HG03565 (cell line): ENCODE results near the gene DAGLB.
"Not testable (repeated sequence)": the region's sequence is repeated elsewhere in the genome, so short reads cannot be mapped to it uniquely, and the experiment has no call there.

ENCODE experiments used
- ATAC-seq: cut with Tn5 transposase; IDR thresholded peaks from one replicate; pipeline ENCODE4 v1.9.1; 2021; ENCODE audit warnings: mild to moderate bottlenecking, moderate library complexity; ENCODE audit not compliant: unreplicated experiment

DAGLB gene

GRCh38 chr7:6400243-6401105, 47.3 kb downstream of the DAGLB start:
- not testable (repeated sequence) for ATAC-seq

- ATAC-seq: no peak
Measured at GRCh38 chr7:6399351-6399750, 48.4 kb downstream of the DAGLB start.

DNA sequence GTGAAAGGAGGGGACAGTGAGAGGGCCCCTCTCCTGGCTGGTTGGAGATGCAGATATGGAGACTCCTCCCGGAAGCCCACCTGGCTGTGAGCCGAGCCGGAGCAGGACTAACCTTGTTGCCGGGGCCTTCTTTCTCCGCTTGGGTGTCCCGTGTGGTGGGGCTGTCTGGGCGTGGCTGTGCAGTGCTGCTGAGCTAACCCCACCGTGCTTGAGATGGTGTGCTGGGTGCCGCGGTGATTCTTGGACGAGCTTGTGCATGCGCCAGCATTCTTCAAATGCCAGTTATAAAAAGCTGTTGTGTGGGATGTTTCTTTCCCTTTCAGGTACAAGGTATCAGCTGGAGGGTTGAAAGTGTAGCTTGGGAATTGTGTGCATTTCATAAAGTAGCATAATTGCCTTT, 48.8 kb downstream of the DAGLB start:
- no peak for ATAC-seq

DNA sequence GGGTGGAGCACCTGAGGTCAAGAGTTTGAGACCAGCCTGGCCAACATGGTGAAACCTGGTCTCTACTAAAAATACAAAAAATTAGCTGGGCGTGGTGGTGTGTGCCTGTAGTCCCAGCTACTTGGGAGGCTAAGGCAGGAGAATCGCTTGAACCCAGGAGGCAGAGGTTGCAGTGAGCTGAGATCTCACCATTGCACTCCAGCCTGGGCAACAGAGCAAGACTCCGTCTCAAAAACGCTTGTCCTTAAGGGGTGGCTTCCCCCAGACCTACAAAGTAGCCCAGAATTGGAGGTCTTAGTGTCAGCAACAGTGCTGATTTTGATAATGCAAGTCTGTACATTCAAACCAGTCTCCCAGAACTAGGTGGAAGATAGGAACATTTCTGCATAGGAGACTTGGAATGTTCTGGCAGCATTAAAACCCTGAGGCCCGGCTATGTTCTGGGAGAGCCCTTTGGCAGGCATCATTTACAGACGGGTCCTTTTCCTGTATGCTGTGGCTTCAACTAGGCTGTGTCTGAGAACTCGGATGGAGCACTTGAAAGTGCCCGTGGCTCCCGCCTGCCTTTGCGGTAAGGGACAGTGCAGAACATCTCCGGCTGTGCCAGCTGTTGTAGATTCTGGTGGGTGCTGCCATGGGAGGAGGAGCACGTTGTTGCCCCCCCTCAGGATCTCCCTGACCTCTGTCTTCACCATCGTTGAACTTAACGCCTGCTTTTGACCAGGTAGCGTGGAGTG, 49.8 kb downstream of the DAGLB start:
- not testable (repeated sequence) for ATAC-seq

DNA sequence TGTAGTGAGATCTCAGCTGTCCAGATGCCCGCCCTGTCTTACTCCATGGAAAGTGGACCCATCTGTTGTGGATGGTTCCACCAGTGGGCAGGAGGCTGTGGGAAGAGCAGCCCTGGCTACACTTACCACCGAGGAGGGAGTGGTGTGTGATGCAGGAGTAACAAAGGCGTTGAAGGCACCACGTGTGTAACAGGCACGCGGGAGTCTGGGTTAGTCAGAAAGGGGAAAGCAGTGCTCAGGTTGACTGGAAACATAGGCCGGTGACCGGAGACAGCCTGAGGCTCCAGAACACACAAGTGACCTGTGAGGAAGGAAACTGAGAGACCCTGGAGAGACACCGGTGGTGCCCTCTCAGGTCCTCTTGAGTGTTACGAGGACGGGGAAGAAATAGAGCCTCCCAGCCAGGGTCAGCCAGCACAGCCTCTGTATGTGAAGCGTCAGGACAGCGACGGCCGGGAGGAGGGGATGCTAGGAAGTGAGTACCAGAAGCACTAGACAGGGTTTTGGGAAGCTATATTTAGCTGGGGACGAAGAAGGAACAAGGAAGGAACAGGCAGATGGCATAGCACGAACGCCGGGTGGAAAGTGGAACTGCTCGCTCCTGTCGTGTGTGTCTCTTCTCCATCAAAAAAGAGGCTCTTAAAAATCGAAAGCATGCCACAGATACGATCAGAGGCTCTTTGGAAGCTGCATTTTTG, 51.7 kb downstream of the DAGLB start:
- ATAC-seq: no peak

- no peak for ATAC-seq
Measured at GRCh38 chr7:6394114-6394513, 53.6 kb downstream of the DAGLB start.

GRCh38 chr7:6393667-6394056, 54.1 kb downstream of the DAGLB start:
- no peak for ATAC-seq

DNA sequence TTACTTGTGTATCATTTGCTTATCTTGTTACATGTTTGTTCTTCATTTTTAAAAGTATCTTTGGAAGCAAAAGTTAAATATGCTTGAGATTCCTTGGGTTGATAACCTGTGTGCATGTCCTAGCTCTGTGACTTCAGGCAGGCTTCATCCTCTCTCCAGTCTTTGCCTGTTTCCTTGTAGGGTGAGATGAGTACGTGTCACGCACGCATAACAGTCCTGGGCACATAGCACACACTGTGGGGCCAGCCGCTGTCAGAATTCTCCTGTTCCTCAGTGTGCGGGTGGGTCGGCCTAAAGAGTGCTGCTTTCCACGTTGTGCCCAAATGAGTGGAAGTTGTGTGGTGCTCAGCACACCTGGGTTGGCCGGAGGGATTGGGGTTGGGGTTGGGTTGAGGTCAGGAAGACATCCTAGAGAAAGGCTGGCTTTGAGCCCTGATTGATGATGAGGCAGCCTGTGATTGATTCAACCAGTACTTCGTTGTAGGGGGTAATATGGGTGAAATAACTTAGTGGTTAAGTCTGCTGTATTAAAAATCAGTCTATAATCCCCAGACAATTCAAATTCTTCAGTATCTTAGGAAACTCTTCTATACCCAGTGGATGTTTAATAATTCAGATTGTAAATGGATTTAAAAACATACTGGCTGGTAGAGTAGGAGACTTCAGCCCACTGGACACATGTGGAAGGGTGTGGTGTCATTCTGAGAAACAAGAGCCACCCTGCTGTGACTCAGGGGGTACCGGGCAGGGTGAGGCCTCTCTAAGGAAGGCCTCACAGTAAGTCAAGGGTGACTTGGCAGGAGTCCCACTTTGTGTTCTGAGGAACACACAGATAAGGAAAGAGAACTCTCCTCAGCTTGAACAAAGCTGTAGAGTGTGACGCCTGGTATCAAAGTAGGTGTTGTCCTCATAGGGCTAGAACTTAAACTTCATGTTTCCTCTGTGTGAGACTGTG, 54.8 kb downstream of the DAGLB start:
- ATAC-seq: peak; percentile 68

GRCh38 chr7:6389728-6390127, 58.0 kb downstream of the DAGLB start:
- ATAC-seq: no peak

GRCh38 chr7:6387734-6388294, 59.9 kb downstream of the DAGLB start:
- ATAC-seq: no peak

GRCh38 chr7:6386779-6387178, 61.0 kb downstream of the DAGLB start:
- ATAC-seq: no peak

GRCh38 chr7:6385909-6386560, 61.7 kb downstream of the DAGLB start:
- no peak for ATAC-seq

GRCh38 chr7:6385110-6385781, 62.5 kb downstream of the DAGLB start:
- no peak for ATAC-seq

- ATAC-seq: no peak
Measured at GRCh38 chr7:6384327-6384726, 63.4 kb downstream of the DAGLB start.

- ATAC-seq: no peak
Measured at GRCh38 chr7:6382817-6383216, 64.9 kb downstream of the DAGLB start.

DNA sequence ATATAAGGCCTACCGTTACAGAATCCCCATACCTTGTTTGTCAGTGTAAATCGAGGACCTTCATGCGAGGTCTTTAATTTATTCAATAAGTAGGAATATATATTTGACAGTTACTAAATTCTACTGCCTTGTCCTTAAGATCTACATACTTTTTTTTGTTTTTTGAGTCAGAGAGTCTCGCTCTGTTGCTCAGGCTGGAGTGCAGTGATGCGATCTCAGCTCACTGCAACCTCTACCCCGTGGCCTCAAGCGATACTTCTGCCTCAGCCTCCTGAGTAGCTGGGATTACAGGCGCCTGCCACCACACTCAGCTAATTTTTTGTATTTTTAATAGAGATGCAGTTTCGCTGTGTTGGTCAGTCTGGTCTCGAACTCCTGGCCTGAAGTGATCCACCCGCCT, 65.9 kb downstream of the DAGLB start:
- ATAC-seq: not testable (repeated sequence)

- ATAC-seq: no peak
Measured at GRCh38 chr7:6380310-6381095, 67.3 kb downstream of the DAGLB start.

GRCh38 chr7:6379886-6380285, 67.9 kb downstream of the DAGLB start:
- no peak for ATAC-seq
